Activated T-cell treated with anti-CD3 and anti-CD28 coated beads, Interleukin-2, amount 50 U/mL, for 48 hours (primary cell): ENCODE data around the gene UBTD2.
"Not testable (repeated sequence)": the region's sequence is repeated elsewhere in the genome, so short reads cannot be mapped to it uniquely, and the experiment has no call there.

ENCODE experiments used
- DNase-seq, 2 experiments: peaks; one replicate each; pipeline ENCODE4 v3.0.0-alpha.2; 2020

Gene UBTD2, protein sequence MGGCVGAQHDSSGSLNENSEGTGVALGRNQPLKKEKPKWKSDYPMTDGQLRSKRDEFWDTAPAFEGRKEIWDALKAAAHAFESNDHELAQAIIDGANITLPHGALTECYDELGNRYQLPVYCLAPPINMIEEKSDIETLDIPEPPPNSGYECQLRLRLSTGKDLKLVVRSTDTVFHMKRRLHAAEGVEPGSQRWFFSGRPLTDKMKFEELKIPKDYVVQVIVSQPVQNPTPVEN

DNA sequence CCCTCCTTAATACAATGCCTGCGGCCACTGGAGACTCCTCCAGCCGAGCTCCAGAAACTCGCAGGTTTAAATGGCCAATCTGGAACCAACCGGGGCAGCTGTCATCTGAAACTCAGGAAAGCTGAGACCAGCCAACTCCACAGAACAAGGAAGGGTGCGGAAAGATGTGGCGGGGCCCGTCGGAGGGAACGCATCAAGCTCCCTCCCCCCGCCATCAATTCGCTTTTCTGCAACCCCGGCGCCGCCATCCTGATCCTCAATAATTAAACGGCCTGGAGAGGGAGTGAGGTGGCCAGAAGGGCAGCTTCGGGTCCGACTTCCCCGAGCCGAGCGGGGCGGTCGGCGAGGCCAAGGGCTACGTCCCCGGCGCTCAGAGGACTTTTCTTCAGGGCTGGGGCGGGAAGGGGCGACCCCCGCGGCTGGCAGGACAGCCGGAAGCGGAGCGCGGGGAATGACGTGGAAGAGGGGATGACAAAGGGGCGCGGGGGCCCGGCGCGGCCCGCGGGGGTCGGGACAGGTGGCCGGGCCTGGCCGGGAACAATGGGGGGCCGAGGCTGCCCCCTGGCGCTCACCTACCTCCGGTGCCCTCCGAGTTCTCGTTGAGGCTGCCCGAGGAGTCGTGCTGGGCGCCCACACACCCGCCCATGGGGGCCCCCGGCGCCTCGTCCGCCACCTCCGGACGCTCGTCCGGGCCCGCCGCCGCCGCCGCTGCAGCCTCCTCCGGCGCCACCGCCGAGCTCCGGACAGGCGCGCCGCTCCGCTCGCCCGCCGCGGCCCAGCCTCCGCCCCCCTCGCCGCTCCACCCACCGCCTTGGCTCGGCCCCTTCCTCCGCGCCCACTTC is at the start of gene UBTD2:
UBTD2 (minus strand) TSS at position 745 of the 842 bp plus-strand sequence; CDS start at position 646, 99 bp downstream.
- DNase-seq = peak; percentile 84 to 89

DNA sequence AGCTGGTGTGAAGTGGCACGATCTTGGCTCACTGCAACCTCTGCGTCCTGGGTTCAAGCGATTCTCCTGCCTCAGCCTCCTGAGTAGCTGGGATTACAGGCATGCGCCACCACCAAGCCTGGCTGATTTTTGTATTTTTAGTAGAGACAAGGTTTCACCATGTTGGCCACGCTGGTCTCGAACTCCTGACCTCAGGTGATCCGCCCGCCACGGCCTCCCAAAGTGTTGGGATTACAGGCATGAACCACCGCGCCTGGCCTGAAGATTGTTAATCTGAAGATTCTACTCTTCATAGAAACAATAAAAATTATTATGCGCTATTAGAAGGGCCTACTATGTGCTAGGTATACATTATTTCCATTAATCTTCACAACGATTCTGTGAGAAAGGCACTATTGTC is 43.3 kb upstream of the UBTD2 start:
- not testable (repeated sequence) for DNase-seq

DNA sequence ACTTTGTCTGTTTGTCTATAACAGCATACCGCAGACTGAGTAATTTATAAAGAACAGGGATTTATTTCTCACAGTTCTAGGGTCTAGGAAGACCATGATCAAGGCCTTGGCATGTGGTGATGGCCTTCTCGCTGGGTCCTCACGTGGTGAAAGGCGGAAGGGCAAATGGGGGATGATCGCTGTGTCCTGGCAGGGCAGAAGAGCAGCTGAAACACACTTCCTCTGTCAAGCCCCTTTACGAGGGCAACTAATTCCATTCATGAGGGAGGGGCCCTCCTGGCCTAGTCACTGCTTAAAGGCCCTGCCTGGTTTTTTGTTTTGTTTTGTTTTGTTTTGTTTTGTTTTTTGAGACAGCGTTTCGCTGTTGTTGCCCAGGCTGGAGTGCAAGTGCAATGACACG is 41.9 kb upstream of the UBTD2 start:
- no peak for DNase-seq

DNA sequence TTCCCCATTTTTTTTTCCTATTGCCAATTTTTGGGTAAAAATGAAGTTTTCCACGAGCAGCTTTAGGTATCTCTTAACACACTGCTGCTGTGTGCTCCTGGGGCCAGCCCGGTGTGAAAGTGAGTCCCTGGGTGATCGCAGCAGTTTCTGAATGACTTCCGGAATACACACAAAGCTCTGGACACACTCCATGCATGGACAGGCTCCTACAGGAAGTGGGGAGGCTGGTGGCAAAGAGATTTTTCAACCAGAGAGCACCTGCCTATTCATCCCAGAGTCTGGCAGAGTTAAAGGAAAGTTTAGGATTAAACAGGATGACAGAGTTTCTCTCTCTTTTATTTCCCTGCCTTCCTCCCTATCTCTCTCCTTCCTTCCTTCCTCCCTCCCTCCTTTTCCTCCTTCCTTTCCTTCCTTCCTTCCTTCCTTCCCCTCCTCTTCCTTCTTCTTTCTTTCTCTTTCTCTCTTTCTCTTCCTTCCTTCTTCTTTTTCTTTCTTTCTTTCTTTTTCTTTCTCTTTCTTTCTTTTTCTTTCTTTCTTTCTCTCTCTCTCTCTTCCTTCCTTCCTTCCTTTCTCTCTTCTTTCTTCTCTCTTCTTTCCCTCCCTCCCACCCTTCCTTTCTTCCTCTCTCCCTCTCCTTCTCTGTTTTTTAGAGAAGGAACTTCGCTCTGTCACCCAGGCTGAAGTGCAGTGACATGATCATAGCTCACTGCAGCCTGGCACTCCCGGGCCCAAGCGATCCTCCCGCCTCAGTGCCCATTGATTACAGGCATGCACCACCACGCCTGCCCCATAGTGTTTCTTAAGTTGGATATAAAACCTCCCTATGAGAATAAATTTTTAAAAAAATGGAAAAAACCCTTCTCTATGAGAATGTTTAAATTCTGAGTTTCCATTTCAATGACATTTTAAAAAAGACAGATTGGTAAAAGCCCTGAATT is 38.7 kb upstream of the UBTD2 start:
- DNase-seq = no peak

DNA sequence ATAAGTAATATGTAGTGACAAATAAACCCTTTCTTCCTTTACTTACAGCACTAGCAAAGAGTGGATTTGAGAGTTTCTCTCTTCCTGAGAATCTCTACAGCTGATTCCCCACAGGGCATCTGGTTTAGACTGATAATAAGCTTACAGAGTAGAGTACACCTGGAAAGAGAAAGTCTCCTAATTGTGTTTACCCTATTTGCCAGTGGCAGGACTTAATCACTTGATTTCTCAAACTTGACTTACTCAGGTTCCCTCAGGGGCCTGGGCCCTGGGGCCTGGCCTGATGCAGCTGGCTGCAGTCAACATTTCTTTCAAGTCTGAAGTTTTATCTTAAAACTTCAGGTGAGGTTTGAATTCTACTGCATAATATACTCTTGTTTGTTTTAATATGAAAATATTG is 38.0 kb upstream of the UBTD2 start:
- DNase-seq = no peak

DNA sequence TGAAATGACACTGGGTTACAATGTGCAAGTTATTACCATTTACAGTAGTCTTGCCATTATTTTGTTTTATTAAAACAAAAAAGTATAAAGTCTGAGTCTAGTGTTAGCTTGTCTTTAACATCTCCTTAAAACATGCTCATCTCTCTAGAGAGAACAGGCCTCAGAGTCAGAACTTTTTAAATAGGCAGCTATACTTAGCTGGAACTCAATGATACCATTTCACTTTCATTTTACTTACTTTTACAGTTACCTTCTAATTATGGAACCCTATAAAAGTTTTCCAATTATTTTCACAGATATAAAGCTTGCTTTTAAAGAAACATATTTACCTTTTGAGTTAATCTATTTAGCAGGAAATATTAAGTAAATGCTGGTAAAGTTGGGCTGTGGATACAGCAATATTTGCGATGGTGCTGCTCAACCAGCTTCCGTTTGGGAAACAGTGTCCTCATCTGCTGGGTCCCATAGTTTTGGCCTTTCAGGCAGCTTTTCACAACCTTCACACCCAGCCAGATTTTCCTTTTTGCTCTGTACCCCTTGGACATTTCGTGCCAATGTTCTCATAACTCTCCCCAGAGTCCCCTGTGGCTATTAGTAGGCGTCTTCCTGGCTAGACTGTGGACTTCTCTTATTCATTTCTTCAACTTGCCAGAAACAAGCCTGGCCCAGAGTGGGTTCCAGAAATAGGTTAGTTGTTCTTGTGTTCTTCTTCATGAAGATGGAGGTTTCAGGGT is 36.3 kb upstream of the UBTD2 start:
- DNase-seq = no peak

DNA sequence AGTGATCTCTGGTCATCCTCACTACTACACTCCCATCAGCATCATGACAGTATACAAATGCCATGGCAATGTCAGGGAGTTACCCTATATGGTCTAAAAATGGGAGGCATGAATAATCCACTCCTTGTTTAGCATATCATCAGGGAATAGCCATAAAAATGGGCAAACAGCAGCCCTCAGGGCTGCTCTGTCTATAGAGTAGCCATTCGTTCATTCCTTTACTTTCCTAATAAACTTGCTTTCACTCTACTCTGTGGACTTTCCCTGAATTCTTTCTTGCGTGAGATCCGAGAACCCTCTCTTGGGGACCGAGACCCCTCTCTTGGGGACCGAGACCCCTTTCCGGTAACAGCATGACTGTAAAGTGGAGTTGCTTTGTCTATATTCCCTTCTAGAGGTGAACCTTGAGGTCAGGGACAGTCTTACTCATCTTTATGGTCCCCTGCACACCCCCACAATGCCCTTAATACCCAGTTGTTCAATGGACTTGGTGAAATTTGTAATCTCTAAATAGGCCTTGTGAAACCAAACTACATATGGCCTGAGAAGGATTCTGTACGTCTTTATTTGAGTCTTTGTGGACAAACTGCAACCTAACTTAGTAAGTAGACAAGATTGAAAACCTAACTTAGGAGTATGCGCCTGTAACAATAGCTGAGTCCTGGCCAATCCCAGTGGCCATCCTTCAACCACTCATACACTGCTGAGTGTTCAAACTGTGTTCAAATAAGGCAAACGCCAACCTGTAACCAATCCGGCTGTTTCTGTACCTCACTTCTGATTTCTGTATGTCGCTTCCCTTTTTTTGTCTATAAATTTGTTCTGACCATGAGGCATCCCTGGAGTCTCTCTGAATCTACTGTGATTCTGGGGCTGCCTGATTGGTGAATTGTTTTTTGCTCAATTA is 32.3 kb upstream of the UBTD2 start:
- DNase-seq = no peak

DNA sequence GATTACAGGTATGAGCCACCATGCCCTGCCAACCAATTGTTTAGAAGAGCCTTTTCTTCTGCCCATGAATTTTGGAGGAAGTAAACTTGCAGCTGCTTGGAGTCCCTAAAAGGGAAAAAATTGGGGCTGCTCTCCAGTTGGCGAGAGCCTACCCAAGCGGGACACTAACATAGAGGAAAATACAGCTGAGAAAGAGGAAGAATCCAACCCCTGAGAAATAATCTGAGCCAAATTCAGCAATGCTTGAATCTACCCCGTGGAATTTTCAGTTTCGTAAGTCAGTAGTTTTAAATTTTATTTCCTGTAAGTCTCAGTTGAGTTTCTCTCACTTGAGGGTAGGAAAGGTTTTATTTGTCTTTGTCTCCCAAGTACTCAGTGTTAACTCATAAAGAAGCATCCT is 30.4 kb upstream of the UBTD2 start:
- no peak for DNase-seq

DNA sequence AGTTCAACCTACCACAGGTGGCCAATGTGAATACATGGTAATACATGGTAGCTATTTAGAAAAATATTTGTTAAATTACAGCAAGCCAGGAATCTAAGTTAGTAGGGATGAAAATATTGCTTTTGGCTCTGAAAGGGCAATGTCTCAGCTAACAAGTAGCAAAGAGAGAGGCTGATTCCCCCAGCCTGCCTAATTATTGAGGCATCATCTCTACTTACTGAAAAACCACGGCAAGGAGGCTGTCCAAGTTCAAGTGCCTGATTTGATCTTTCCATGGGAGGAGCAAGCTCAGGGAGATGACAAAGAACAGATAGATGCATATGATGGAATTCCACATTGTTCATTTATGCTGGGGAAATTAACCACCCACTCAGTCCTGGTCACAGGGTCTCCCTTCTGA is 28.7 kb upstream of the UBTD2 start:
- DNase-seq = no peak

DNA sequence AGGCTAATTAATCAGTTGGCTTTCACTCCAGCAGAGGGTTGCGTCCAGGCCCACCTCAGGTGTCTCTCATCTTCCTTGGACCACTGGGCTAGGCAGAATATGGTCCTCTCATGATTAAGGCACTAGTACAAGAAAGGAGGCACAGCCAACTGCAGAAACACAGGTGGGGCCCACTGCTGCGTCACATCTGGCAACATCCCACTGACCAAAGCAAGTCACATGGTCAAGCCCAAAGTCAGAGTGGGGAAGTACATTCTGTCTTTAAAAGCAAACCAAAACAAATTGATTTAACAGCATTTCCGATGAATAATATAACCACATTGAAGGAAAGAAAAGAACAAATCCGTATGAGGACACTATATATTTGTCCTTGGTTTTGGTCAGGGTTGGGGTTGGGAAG is 28.0 kb upstream of the UBTD2 start:
- no peak for DNase-seq

DNA sequence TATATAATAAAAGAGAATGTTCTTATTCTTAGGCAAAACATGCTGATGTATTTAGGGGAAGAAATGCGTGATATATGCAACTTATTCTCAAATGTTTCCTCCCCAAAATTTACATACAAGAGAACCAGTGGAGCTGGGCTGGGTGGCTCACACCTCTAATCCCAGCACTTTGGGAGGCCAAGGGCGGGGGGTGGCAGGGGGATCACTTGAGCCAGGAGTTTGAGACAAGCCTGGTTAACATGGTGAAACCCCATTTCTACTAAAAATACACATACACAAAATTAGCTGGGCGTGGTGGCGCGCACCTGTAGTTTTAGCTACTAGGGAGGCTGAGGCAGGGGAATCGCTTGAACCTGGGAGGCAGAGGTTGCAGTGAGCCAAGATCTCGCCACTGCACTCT is 27.5 kb upstream of the UBTD2 start:
- no peak for DNase-seq

DNA sequence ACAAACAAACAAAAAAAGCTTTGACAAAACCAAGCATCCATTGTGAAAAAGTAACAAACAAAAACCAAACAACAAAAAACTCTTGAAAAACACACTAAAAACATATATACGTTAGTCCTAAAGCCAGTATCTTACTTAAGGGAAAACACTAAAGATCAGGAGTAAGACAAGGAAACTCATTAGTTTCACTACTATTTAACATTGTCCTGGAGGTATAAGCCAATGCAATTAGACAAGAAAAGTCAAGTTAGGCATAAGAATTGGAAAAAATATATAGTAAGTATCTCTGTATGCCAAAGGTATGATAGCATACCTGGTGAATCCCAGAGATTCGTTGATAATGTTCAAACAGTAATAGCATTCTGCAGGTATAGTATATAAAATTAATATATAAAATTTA is 21.8 kb upstream of the UBTD2 start:
- no peak for DNase-seq

DNA sequence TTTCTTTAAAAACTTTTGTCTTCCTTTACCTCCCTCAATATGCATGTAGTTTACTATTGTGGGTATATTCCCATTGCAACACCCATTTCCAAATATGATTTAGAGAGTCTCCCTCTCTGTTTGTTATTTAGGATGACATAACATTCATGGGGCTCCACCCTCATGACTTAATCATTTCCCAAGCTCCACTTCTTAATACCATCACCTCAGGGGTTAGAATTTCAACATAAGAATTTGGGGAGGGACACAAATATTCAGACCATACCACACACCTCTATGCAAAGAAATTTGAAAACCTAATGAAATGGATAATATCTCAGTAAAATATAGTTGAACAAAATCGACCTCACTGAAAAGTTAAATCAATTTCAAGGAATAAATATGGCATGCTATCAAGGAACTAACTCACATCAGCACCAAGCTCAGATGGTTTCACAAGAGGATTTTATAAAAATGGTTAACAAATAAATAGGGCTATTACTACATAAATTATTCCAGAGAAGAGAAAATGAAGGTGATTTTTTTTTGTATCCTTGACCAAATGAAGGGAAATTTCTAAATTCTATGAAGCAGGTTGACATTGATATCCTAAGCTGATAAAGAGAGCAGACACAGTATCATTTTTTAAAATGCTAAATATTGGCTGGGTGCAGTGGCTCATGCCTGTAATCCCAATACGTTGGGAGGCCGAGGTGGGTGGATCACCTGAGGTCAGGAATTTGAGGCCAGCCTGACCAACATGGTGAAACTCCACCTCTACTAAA is 20.2 kb upstream of the UBTD2 start:
- no peak for DNase-seq

DNA sequence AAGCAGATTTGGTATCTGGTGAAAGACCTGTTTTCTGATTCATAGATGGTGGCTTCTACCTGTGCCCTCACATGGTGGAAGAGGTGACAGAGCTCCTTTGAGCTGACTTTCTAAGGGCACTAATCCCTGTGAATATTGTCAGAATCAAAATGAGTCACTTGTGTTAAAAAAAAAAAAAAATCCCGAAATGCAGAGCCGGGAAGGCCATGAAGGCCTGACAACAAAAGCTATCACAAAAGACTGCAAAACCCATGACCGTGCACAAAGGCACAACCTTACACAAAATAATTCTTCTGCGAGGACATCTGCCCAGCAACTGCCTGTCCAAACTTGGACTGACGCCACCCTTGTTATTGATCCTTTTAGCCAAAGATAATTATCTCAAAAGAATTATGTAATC is 19.6 kb upstream of the UBTD2 start:
- DNase-seq = no peak

DNA sequence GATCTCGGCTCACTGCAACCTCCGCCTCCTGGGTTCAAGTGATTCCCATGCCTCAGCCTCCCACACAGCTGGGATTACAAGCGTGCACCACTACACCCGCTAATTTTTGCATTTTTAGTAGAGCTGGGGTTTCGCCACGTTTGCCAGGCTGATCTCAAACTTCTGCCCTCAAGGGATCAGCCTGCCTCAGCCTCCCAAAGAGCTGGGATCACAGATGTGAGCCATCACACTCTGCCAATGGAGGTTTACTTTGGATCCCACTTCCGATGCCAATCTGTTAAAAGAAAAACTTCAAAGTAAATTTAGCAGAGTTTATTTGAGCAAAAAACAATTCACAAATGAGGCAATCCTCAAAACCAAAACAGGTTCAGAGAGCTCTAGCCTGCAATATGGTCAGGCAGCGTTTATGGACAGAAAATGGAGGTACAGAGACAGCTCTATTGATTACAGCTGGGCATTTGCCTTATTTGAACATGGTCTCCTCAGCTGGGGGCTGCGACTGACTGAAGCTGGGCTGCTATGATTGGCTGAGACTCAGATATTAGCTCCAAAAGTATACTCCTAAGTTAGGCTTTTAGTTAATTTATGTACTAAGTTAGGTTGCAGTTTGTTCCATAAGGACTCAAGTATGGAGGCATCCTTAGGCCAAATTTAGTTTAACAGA is 18.6 kb upstream of the UBTD2 start:
- no peak for DNase-seq

DNA sequence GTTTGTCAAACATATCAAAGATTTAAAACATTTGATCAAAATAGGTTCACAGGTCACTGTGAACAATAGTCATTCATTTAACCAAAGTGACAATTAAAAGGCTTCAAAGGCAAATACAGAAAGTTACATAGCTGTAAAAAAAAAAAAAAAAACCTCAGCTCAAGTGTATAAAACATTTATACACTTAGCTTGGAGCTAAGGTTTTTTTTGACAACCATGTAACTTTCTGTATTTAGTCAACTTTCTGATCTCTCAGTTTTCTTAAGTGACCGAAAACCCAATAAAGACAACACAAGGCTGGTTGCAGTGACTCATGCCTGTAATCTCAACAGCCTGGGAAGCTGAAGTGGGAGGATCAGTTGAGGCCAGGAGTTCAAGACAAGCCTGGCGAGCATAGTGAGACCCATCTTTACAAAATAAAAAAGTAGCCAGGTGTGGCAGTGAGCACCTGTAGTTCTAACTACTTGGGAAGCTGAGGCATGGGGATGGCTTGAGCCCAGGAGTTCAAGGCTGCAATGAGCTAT is 16.4 kb upstream of the UBTD2 start:
- no peak for DNase-seq

DNA sequence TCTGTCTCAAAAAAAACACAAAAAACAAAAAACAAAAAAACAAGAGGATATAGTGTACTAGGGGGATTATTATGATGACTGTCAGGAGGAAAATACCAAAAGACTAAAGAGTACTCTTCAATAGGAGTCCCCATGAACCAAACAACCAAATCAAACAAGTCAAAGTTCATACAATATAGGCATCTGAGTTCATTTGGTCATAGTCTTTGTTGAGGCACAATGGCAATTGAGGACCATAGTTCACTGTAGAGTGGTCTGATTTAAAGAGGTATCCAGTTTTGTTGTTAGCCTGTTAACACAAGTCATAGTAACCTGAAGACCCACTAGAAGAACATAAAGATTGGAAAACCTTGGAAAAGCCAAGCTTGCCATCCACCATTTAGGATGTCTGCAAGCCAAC is 11.3 kb upstream of the UBTD2 start:
- no peak for DNase-seq

DNA sequence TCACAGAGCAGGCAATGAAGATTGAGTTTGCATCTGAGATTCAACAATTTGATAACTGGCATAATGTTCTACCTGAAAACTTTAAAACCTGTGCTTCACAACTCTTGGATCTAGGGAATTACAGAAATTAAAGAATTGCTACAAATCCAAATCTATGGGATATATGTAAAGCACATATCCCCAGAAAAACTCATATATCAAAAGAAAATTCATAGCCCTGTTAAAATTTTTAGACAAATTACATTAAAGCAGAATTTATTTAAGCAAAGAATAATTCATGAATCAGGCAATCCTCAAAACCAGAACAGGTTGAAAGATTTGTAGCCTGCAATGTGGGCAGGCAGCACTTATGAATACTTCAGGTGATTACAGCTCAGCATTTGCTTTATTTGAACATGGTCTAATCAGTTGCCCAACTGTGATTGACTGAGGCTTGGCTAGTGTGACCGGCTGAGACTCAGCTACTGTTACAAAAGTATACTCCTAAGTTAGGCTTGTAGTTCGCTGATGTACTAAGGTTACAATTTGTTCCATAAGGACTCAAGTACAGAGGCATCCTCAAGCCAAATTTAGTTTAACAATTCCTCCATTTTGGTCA is 10.3 kb upstream of the UBTD2 start:
- DNase-seq = no peak

DNA sequence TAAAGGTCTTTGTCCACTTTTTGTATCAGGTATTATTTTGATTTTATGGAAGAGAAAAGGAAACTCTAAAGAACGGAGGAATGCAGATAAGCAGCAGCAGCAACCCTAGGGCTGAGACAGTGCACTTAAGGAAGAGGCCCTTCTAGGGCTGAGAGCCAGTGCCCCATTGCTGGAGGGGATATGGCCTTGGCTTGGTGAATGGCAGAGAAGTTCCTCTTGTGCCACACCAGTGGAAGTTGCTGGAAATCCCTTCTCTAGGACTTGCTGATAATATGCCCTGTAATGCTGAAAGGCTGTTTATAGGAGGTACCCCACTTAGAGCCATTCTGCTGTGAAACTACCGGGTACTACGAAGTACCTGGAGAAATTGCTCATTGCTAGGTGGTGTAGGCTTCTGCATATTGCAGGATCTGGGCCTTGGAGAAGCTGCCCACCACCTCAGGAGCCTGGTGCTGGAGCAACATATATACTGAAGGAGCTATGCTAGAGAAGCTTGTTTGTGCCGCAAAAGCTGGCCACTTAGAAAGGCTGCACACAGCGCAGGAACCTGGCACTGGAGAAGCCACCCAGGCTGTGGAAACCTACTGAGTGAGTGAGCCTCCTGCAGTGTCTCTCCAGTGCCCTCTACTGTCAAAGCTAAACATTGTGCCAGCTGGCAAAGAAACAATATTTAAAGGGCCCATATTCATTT is 9.6 kb upstream of the UBTD2 start:
- DNase-seq = peak; percentile 58 to 69
